Bladder microvascular endothelial cell (primary cell): ENCODE data around the gene MAGED2. TPM values are rescaled to one million over a fixed set of nuclear protein-coding genes. Genes with fewer than 3 reads are reported as not detected.

ENCODE experiments used
- total RNA-seq: library from RNA; depleted of rRNA; stranded (reverse); fragments of >200 nt; gene quantifications from 2 replicates; pipeline ENCODE4 v1.2.3, GENCODE V29; 2014

Gene MAGED2
- 158 and 234 TPM in 2 replicates for total RNA-seq

GRCh38 chrX:54807524-54808108, at the start of gene MAGED2:
TSS of gene MAGED2 (plus strand) at chrX:54807745. CDS start at chrX:54809332, 1,587 bp downstream.

GRCh38 chrX:54798137-54798536, 9.4 kb upstream of the MAGED2 start, which contains the start of gene ITIH6:
TSS of gene ITIH6 (minus strand) at chrX:54798255. CDS start at chrX:54798210, 45 bp downstream.

Other genes with a start within 250 kb of the MAGED2 start
- not detected in 2 replicates for gene ITIH6, start 9.5 kb upstream of the MAGED2 start, total RNA-seq
- gene TRO, start 113.1 kb downstream of the MAGED2 start, total RNA-seq: 0.65 and 4.7 TPM in 2 replicates
- 0.06 TPM in 1 of 2 replicates, not detected in the other for gene PFKFB1, start 186.4 kb downstream of the MAGED2 start, total RNA-seq
- 5.5 and 7.4 TPM in 2 replicates for gene APEX2, start 192.6 kb downstream of the MAGED2 start, total RNA-seq
- gene ALAS2, start 223.2 kb downstream of the MAGED2 start, total RNA-seq: not detected in 2 replicates